Right lobe of liver (tissue), 6 donors: Measurements from ENCODE around the gene CSH1. TPM values are rescaled to one million over a fixed set of nuclear protein-coding genes. Genes with fewer than 3 reads are reported as not detected.
A peak's percentile ranks its signal among the peaks of the same experiment; 100 is the strongest.
"Not testable (repeated sequence)": the region's sequence is repeated elsewhere in the genome, so short reads cannot be mapped to it uniquely, and the experiment has no call there.

ENCODE experiments used
- ATAC-seq, 4 donors: fragments of 200-7000 bp; cut with Tn5 transposase; one replicate each; pipeline ENCODE4 v1.9.1; 2020; ENCODE audit warnings: mild to moderate bottlenecking in 4 of 4, moderate library complexity in 4 of 4
- DNase-seq, 3 donors: peaks; one replicate each; pipeline ENCODE4 v3.0.0-alpha.2; 2020
- H3K27ac ChIP-seq, 3 donors: fragments of 200-600 bp; one replicate each; pipeline ENCODE4 v1.8.0; 2022
- H3K27me3 ChIP-seq, 2 donors: fragments of 200-600 bp; one replicate each; pipeline ENCODE4 v1.8.0; 2022
- H3K36me3 ChIP-seq, 4 donors: fragments of 200-600 bp; sonication (generic) in 1 of 4; one replicate each; pipeline versions ENCODE4 v1.5.1 to v1.8.0; 2017 to 2022; ENCODE audit warnings: control low read depth in 1 of 4
- H3K4me1 ChIP-seq, 4 donors: fragments of 200-600 bp; sonication (generic) in 1 of 4; one replicate each; pipeline versions ENCODE4 v1.5.1 to v1.8.0; 2017 to 2022; ENCODE audit warnings: control low read depth in 1 of 4
- H3K4me3 ChIP-seq, 3 donors: fragments of 200-600 bp; one replicate each; pipeline ENCODE4 v1.8.0; 2022
- H3K9me3 ChIP-seq, 4 donors: fragments of 200-600 bp; sonication (generic) in 1 of 4; one replicate each; pipeline versions ENCODE4 v1.5.1 to v1.8.0; 2017 to 2022; ENCODE audit warnings: control low read depth in 1 of 4
- POLR2A ChIP-seq: fragments of 450-650 bp; IDR thresholded peaks from one replicate; pipeline ENCODE4 v1.6.1; 2017; ENCODE audit warnings: antibody characterized with exemption, mild to moderate bottlenecking
- WGBS: methylation state at CpG from one replicate; pipeline ENCODE4 v1.1.6; 2018; ENCODE audit warnings: low coverage, low lambda C conversion rate; ENCODE audit not compliant: insufficient coverage; ENCODE audit errors: missing lambda C conversion rate; 5-methylcytosine and 5-hydroxymethylcytosine counted together
- intact Hi-C, 2 donors: fragments of 100-400 bp; cut with DNase I; formaldehyde crosslinking; loops; one replicate each; pipeline versions ENCODE4 v1.11.2 to v1.14.1; 2022
- total RNA-seq, 6 experiments: library from RNA; depleted of rRNA in 2 of 6; stranded (reverse); fragments of >200 nt in 2 of 6; fragmentation: NEBNext Ultra II Directional in 3 of 6; extraction: Animal tissue kit (Norgen Biotek cat#: 25700) in 3 of 6; gene quantifications; one replicate each; pipeline versions ENCODE4 v1.1.0 to v1.2.4, GENCODE V29; 2016 to 2023
- TF ChIP-seq, protein P1 (sequence below), 4 donors: fragments of 200-600 bp in 3 of 4; fragments of 450-650 bp in 1 of 4; IDR thresholded peaks; one replicate each; pipeline versions ENCODE4 v1.5.1 to v1.8.0; 2016 to 2022; ENCODE audit warnings: antibody characterized with exemption in 4 of 4, mild to moderate bottlenecking in 2 of 4
- donor health status: DM: no; HTN: yes; CAD: no.
- donor health status: DM: no; HTN: no; CAD: no.
- donor health status: DM: no; HTN: no; CAD: no.
- donor health status: DM: no; HTN: yes; CAD: no.
- donor health status: DM: no; HTN: yes; CAD: no.

The CSH1 gene
- total RNA-seq, 6 experiments from 2014 or later: not detected

- TF ChIP-seq POLR2A: no peak
- TF ChIP-seq, protein P1, sequence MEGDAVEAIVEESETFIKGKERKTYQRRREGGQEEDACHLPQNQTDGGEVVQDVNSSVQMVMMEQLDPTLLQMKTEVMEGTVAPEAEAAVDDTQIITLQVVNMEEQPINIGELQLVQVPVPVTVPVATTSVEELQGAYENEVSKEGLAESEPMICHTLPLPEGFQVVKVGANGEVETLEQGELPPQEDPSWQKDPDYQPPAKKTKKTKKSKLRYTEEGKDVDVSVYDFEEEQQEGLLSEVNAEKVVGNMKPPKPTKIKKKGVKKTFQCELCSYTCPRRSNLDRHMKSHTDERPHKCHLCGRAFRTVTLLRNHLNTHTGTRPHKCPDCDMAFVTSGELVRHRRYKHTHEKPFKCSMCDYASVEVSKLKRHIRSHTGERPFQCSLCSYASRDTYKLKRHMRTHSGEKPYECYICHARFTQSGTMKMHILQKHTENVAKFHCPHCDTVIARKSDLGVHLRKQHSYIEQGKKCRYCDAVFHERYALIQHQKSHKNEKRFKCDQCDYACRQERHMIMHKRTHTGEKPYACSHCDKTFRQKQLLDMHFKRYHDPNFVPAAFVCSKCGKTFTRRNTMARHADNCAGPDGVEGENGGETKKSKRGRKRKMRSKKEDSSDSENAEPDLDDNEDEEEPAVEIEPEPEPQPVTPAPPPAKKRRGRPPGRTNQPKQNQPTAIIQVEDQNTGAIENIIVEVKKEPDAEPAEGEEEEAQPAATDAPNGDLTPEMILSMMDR (IDR thresholded peaks at IDR 0.05): no peak
- DNase-seq (no peak), ATAC-seq (no peak)
- no peak overlapping the region for H3K27ac ChIP-seq
- 60% methylated on average over 1 of the region's 14 CpGs for WGBS
- no peaks in the 10 kb centered on the region for H3K36me3 ChIP-seq
- intact Hi-C loops: loop anchor here in 1 of 2 donors (5.0 to 10.0 kb wide), 2 partner anchors 117 to 225 kb away; partner anchors contain the start of gene ERN1
- no peaks in the 10 kb centered on the region for H3K9me3 ChIP-seq
- H3K4me1 ChIP-seq: no peaks in the 10 kb centered on the region
- no peak overlapping the region for H3K4me3 ChIP-seq
- no peaks in the 10 kb centered on the region for H3K27me3 ChIP-seq
These were observed 13.7 kb upstream of the CSH1 start for GRCh38 chr17:63910096-63910495.

GRCh38 chr17:63909586-63909985 lies 13.2 kb upstream of the CSH1 start:
- DNase-seq, ATAC-seq, H3K36me3 ChIP-seq, H3K4me3 ChIP-seq, H3K9me3 ChIP-seq, H3K27me3 ChIP-seq, H3K4me1 ChIP-seq, intact Hi-C loops, H3K27ac ChIP-seq: not testable (repeated sequence)
- WGBS: no CpG with 5 or more reads among the region's 10 CpGs

- ATAC-seq: peak in 3 of 4 donors; percentile 16 to 49 (median 40)
- intact Hi-C loops, H3K27ac ChIP-seq, H3K9me3 ChIP-seq, H3K4me1 ChIP-seq, H3K27me3 ChIP-seq, H3K36me3 ChIP-seq, H3K4me3 ChIP-seq, DNase-seq: not testable (repeated sequence)
- WGBS: 46% methylated on average over 11 of the region's 12 CpGs
- TF ChIP-seq, protein P1 (IDR thresholded peaks at IDR 0.05): peak in 1 of 4 donors; percentile 4
These were observed 10.9 kb upstream of the CSH1 start for GRCh38 chr17:63907161-63907778.

DNA sequence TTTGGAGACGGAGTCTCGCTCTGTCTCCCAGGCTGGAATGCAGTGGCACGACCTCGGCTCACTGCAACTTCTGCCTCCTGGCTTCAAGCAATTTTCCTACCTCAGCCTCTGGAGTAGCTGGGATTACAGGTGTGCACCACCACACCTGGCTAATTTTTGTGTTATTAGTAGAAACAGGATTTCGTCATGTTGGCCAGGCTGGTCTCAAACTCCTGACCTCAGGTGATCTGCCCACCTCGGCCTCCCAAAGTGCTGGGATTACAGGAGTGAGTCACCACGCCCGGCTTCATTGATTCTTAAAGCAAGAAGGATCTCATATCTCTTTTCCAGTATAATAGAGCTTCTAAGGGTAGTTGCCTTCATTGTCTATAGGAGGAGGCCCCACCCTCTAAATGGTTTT lies 8.4 kb upstream of the CSH1 start:
- DNase-seq: not testable (repeated sequence)

GRCh38 chr17:63903787-63904201 lies 7.4 kb upstream of the CSH1 start:
- H3K27ac ChIP-seq, intact Hi-C loops, H3K4me1 ChIP-seq, H3K27me3 ChIP-seq, H3K4me3 ChIP-seq, H3K36me3 ChIP-seq, DNase-seq, H3K9me3 ChIP-seq: not testable (repeated sequence)
- 21% methylated on average over 5 of the region's 5 CpGs for WGBS
- ATAC-seq: peak; percentile 46 to 68 (median 60)
- TF ChIP-seq, protein P1 (IDR thresholded peaks at IDR 0.05): peak; percentile 39 to 48 (median 45)

More for the DNA sequence above, 8.4 kb upstream of the CSH1 start:
- H3K4me3 ChIP-seq, H3K36me3 ChIP-seq, H3K9me3 ChIP-seq, intact Hi-C loops, H3K27me3 ChIP-seq, ATAC-seq, H3K4me1 ChIP-seq, H3K27ac ChIP-seq: not testable (repeated sequence)
- WGBS: 88% methylated on average over 4 of the region's 8 CpGs

DNA sequence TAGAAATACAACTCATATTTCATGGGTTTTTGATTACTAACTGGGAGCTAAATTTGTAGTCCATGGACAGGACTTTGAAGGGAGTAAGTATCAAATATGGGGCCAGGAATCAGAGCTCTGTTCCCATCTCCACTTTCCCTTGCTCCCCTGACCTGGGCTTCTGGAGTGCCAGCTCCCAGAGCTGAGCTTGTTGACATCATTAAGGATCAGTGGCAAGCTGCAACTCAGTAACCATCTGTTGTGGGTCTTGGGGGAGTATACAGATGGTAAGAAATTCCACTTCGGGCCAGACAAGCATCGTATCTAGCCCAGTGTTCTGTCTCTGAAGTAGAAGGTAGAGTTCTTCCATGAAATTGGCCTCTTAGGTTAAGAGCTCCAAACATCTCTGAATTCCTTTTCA lies 5.6 kb upstream of the CSH1 start:
- intact Hi-C loops, H3K4me3 ChIP-seq, H3K36me3 ChIP-seq, H3K9me3 ChIP-seq, H3K4me1 ChIP-seq, ATAC-seq, H3K27me3 ChIP-seq, DNase-seq, H3K27ac ChIP-seq: not testable (repeated sequence)
- WGBS: 85% methylated on average over 2 of the region's 2 CpGs

DNA sequence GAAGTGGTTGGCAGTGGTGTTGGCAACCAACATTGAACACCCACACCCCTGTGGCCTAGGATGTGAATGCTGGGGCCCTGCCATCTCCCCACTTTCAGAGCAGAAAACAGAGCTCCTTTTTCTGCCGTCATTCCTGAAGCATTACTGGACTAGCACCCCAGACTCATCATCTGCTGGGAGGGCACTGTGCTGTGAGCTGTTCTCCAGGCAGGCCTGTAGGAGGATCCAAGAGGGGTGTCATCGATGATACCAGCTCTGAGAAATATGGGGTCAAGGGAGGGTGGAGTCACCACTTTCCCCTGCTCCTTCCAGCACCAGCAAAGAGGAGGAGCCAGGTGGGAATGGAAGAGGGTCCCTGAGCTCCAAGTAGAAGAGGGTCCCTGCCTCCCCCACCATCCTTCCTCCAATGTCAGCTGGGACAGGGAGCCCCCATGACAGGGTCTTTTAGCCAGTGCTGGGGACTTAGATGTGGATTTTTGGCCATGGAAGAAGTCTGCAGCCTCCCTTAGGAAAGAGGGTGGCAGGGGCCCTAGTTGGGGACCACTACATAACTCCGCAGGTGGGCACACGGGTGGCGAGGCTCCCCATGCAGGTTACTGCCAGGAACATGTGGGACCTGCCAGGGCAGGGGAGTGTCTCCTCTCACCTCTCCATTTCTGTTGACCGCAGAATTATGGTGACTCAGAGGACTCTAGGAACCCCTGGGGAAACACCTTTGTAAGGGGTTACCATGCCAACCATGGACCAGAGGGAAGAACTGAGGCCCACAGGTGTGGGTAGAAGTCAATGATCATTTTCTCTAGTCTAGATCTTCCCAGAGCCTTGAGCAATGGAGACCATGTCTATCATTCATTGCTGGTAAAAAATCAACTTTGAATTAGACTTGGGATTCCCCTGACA lies 2.8 kb upstream of the CSH1 start:
- H3K4me1 ChIP-seq, ATAC-seq, DNase-seq, intact Hi-C loops, H3K36me3 ChIP-seq, H3K27ac ChIP-seq, H3K4me3 ChIP-seq, H3K9me3 ChIP-seq, H3K27me3 ChIP-seq: not testable (repeated sequence)
- 74% methylated on average over 4 of the region's 6 CpGs for WGBS

- 50% methylated on average over 1 of the region's 10 CpGs for WGBS
- DNase-seq: peak in 1 of 3 donors; percentile 12
- H3K4me1 ChIP-seq, H3K27me3 ChIP-seq, H3K36me3 ChIP-seq, H3K27ac ChIP-seq, ATAC-seq, H3K9me3 ChIP-seq, intact Hi-C loops, H3K4me3 ChIP-seq: not testable (repeated sequence)
These were observed 1.6 kb downstream of the CSH1 start for GRCh38 chr17:63894821-63895220.
